ENCODE measurements around the gene UBP1. TPM values are rescaled to one million over a fixed set of nuclear protein-coding genes. Genes with fewer than 3 reads are reported as not detected.

UBP1 gene
- total RNA-seq, 6 donors from 2014 or later: 60.2 to 81.4 (median 65.8) TPM

- no peak for TF ChIP-seq EP300 (IDR thresholded peaks at IDR 0.05)
- no peak for TF ChIP-seq CTCF (IDR thresholded peaks at IDR 0.05)
- no peak for TF ChIP-seq POLR2AphosphoS5 (IDR thresholded peaks at IDR 0.05)
- no peak for TF ChIP-seq POLR2A (IDR thresholded peaks at IDR 0.05)
- ATAC-seq (ENCODE audit: low FRiP score in 2 of 2) (no peak), DNase-seq (no peak)
- Histone ChIP-seq H3K36me3 (peaks cover 0 to 27% (median 3%) of the 10 kb centered on the region in 4 donors), H3K4me1 (peaks cover 23 to 36% (median 32%) of the 10 kb centered on the region in 4 donors), H3K9me3 (no peaks in the 10 kb centered on the region), H3K27ac (no peak overlapping the region), H3K27me3 (no peaks in the 10 kb centered on the region), H3K4me3 (no peak overlapping the region)
- WGBS, 2 donors: 82 to 83% methylated on average over 10 of the region's 10 CpGs
Observed at GRCh38 chr3:33426630-33427317, 13.4 kb downstream of the UBP1 start.

- Histone ChIP-seq H3K4me1 (peaks cover 16 to 32% (median 25%) of the 10 kb centered on the region in 4 donors), H3K27me3 (no peaks in the 10 kb centered on the region), H3K27ac (no peak overlapping the region), H3K9me3 (no peaks in the 10 kb centered on the region), H3K4me3 (no peak overlapping the region), H3K36me3 (peaks cover 0 to 35% (median 9%) of the 10 kb centered on the region in 4 donors)
- no peak for DNase-seq
- TF ChIP-seq CTCF (IDR thresholded peaks at IDR 0.05): no peak
- no peak for TF ChIP-seq POLR2A (IDR thresholded peaks at IDR 0.05)
- 67% methylated on average over 1 of the region's 1 CpG for WGBS, 2 donors
- no peak for ATAC-seq (ENCODE audit: low FRiP score in 2 of 2)
Observed at GRCh38 chr3:33426068-33426467, 14.1 kb downstream of the UBP1 start.

GRCh38 chr3:33425453-33425852 lies 14.8 kb downstream of the UBP1 start:
- TF ChIP-seq POLR2AphosphoS5 (IDR thresholded peaks at IDR 0.05): no peak
- TF ChIP-seq EP300 (IDR thresholded peaks at IDR 0.05): no peak
- H3K9me3 ChIP-seq: no peaks in the 10 kb centered on the region
- H3K4me3 ChIP-seq: no peak overlapping the region
- H3K27me3 ChIP-seq: no peaks in the 10 kb centered on the region
- H3K4me1 ChIP-seq: peaks cover 15 to 27% (median 19%) of the 10 kb centered on the region in 4 donors
- peaks cover 0 to 41% (median 12%) of the 10 kb centered on the region in 4 donors for H3K36me3 ChIP-seq
- ATAC-seq (ENCODE audit: low FRiP score in 2 of 2) (no peak), DNase-seq (no peak)
- WGBS, 2 donors: 79 to 82% methylated on average over 2 of the region's 2 CpGs
- H3K27ac ChIP-seq: no peak overlapping the region

GRCh38 chr3:33424606-33425452 lies 15.4 kb downstream of the UBP1 start:
- peaks cover 15 to 21% (median 16%) of the 10 kb centered on the region in 4 donors for H3K4me1 ChIP-seq
- no peaks in the 10 kb centered on the region for H3K9me3 ChIP-seq
- H3K36me3 ChIP-seq: peaks cover 0 to 46% (median 13%) of the 10 kb centered on the region in 4 donors
- no peaks in the 10 kb centered on the region for H3K27me3 ChIP-seq
- 91 to 92% methylated on average over 10 of the region's 10 CpGs for WGBS, 2 donors
- no peak overlapping the region for H3K4me3 ChIP-seq
- TF ChIP-seq CTCF (IDR thresholded peaks at IDR 0.05): no peak
- TF ChIP-seq POLR2A (IDR thresholded peaks at IDR 0.05): no peak
- TF ChIP-seq POLR2AphosphoS5 (IDR thresholded peaks at IDR 0.05): no peak
- no peak for TF ChIP-seq EP300 (IDR thresholded peaks at IDR 0.05)
- no peak for ATAC-seq (ENCODE audit: low FRiP score in 2 of 2)
- no peak overlapping the region for H3K27ac ChIP-seq
- no peak for DNase-seq

- no peak for TF ChIP-seq CTCF (IDR thresholded peaks at IDR 0.05)
- TF ChIP-seq POLR2AphosphoS5 (IDR thresholded peaks at IDR 0.05): no peak
- no peak for TF ChIP-seq POLR2A (IDR thresholded peaks at IDR 0.05)
- TF ChIP-seq EP300 (IDR thresholded peaks at IDR 0.05): no peak
Observed at GRCh38 chr3:33420966-33421365, 19.2 kb downstream of the UBP1 start.

More at GRCh38 chr3:33420966-33421365, 19.2 kb downstream of the UBP1 start:
- H3K27me3 ChIP-seq: no peaks in the 10 kb centered on the region
- no peak overlapping the region for H3K27ac ChIP-seq
- WGBS, 2 donors: 92 to 100% methylated on average over 2 of the region's 2 CpGs
- peaks cover 0 to 71% (median 14%) of the 10 kb centered on the region in 4 donors for H3K36me3 ChIP-seq
- ATAC-seq (ENCODE audit: low FRiP score in 2 of 2): no peak
- no peak for DNase-seq
- no peak overlapping the region for H3K4me3 ChIP-seq
- H3K9me3 ChIP-seq: no peaks in the 10 kb centered on the region
- H3K4me1 ChIP-seq: peaks cover 0 to 3% (median 2%) of the 10 kb centered on the region in 4 donors

All from upper lobe of left lung (tissue), 6 donors.